Glutamatergic neuron (in vitro differentiated cells): ENCODE results near the gene FNIP1. TPM values are rescaled to one million over a fixed set of nuclear protein-coding genes. Genes with fewer than 3 reads are reported as not detected.

Experiments
- DNase-seq: peaks from one replicate; pipeline ENCODE4 v3.0.0; 2022
- H3K27ac Mint-ChIP-seq: one replicate; pipeline ENCODE4 v1.8.0; 2020; ENCODE audit warnings: mild to moderate bottlenecking, mixed read lengths, inconsistent platforms; ENCODE audit not compliant: unreplicated experiment
- H3K27me3 Mint-ChIP-seq: one replicate; pipeline ENCODE4 v1.8.0; 2020; ENCODE audit warnings: mild to moderate bottlenecking, moderate library complexity, mixed read lengths, inconsistent platforms; ENCODE audit not compliant: unreplicated experiment
- H3K36me3 Mint-ChIP-seq: one replicate; pipeline ENCODE4 v1.8.0; 2020; ENCODE audit warnings: mild to moderate bottlenecking, mixed read lengths, inconsistent platforms; ENCODE audit not compliant: unreplicated experiment
- H3K4me1 Mint-ChIP-seq: one replicate; pipeline ENCODE4 v1.8.0; 2020; ENCODE audit warnings: mild to moderate bottlenecking, low read depth, mixed read lengths, inconsistent platforms; ENCODE audit not compliant: unreplicated experiment
- H3K4me3 Mint-ChIP-seq: one replicate; pipeline ENCODE4 v1.8.0; 2020; ENCODE audit warnings: mild to moderate bottlenecking, mixed read lengths, inconsistent platforms; ENCODE audit not compliant: unreplicated experiment
- H3K9me3 Mint-ChIP-seq: one replicate; pipeline ENCODE4 v1.8.0; 2020; ENCODE audit warnings: mild to moderate bottlenecking, moderate library complexity, mixed read lengths, inconsistent platforms; ENCODE audit not compliant: unreplicated experiment
- CTCF ChIP-seq: fragments of 200-600 bp; sonication (generic); IDR thresholded peaks from one replicate; pipeline ENCODE4 v1.5.0; 2021; ENCODE audit not compliant: partially characterized antibody, unreplicated experiment
- total RNA-seq: library from RNA; stranded (reverse); fragmentation: NEBNext Ultra II Directional; extraction: Animal tissue kit (Norgen Biotek cat#: 25700); gene quantifications from one replicate; pipeline ENCODE4 v1.2.1, GENCODE V29; 2021; ENCODE audit not compliant: unreplicated experiment

Gene FNIP1
- total RNA-seq, 1 donor from 2014 or later, result 23.2 TPM

- H3K36me3 Mint-ChIP-seq, result no peaks in the 10 kb centered on the region
- no peak overlapping the region for H3K4me3 Mint-ChIP-seq
- no peaks in the 10 kb centered on the region for H3K4me1 Mint-ChIP-seq
- no peaks in the 10 kb centered on the region for H3K27me3 Mint-ChIP-seq
- H3K9me3 Mint-ChIP-seq, result no peaks in the 10 kb centered on the region
- H3K27ac Mint-ChIP-seq, result no peak overlapping the region
- no peak for TF ChIP-seq CTCF
- no peak for DNase-seq
Measured at GRCh38 chr5:131812371-131813160, 15.7 kb upstream of the FNIP1 start.

GRCh38 chr5:131810510-131811249 lies 13.9 kb upstream of the FNIP1 start:
- no peak for DNase-seq
- no peak overlapping the region for H3K27ac Mint-ChIP-seq
- TF ChIP-seq CTCF, result no peak
- peaks cover 3% of the 10 kb centered on the region for H3K27me3 Mint-ChIP-seq
- H3K4me3 Mint-ChIP-seq, result no peak overlapping the region
- no peaks in the 10 kb centered on the region for H3K9me3 Mint-ChIP-seq
- H3K36me3 Mint-ChIP-seq, result no peaks in the 10 kb centered on the region
- no peaks in the 10 kb centered on the region for H3K4me1 Mint-ChIP-seq

- peak; percentile 68 for DNase-seq
- H3K4me1 Mint-ChIP-seq, result peaks cover 10% of the 10 kb centered on the region
- no peaks in the 10 kb centered on the region for H3K9me3 Mint-ChIP-seq
- H3K27me3 Mint-ChIP-seq, result peaks cover 2% of the 10 kb centered on the region
- no peaks in the 10 kb centered on the region for H3K36me3 Mint-ChIP-seq
- H3K27ac Mint-ChIP-seq, result peak overlapping the region; percentile 90
- peak overlapping the region; percentile 96 for H3K4me3 Mint-ChIP-seq
- no peak for TF ChIP-seq CTCF
Measured at GRCh38 chr5:131795879-131796792, 681 bp downstream of the FNIP1 start.

GRCh38 chr5:131795228-131795627 lies 1.6 kb downstream of the FNIP1 start:
- peaks cover 10% of the 10 kb centered on the region for H3K4me1 Mint-ChIP-seq
- H3K9me3 Mint-ChIP-seq, result no peaks in the 10 kb centered on the region
- H3K27ac Mint-ChIP-seq, result peak overlapping the region; percentile 40
- no peak for DNase-seq
- peak overlapping the region; percentile 80 for H3K4me3 Mint-ChIP-seq
- H3K36me3 Mint-ChIP-seq, result no peaks in the 10 kb centered on the region
- TF ChIP-seq CTCF, result no peak
- peaks cover 2% of the 10 kb centered on the region for H3K27me3 Mint-ChIP-seq
